Dedifferentiated amniotic fluid mesenchymal stem cell (primary cell): Measurements from ENCODE around the gene TOGARAM2.
A peak's percentile ranks its signal among the peaks of the same experiment; 100 is the strongest.

Experiments
- DNase-seq: peaks from one replicate; pipeline ENCODE4 v3.0.0-alpha.2; 2016; ENCODE audit errors: extremely low spot score

TOGARAM2 gene

GRCh38 chr2:29053223-29053622 is 72.1 kb downstream of the TOGARAM2 start:
- no peak for DNase-seq

GRCh38 chr2:29053670-29054400 is 72.7 kb downstream of the TOGARAM2 start:
- no peak for DNase-seq

DNA sequence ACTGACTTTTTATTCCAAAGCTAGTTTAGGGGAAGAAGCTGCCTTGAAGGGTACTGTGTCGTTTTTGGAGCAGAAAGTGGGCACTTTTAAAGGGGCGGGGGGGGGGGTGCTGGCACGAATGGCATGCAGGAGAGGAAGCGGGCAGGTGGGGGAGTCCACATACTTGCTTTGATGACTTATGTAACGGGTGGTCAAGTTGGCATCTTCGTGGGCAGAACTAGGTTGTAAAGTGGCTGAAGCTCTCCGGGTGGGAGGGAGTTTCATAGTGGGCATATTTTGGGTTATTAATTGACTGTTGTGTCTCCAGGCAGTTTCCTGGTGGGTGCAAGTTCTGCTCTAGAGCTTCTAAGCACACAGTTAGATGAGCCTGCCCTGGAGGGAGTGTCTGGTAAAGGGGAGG is 73.3 kb downstream of the TOGARAM2 start:
- DNase-seq = no peak

- no peak for DNase-seq
Observed at GRCh38 chr2:29055601-29056000, 74.5 kb downstream of the TOGARAM2 start.

GRCh38 chr2:29056452-29056851 is 75.4 kb downstream of the TOGARAM2 start:
- no peak for DNase-seq

DNA sequence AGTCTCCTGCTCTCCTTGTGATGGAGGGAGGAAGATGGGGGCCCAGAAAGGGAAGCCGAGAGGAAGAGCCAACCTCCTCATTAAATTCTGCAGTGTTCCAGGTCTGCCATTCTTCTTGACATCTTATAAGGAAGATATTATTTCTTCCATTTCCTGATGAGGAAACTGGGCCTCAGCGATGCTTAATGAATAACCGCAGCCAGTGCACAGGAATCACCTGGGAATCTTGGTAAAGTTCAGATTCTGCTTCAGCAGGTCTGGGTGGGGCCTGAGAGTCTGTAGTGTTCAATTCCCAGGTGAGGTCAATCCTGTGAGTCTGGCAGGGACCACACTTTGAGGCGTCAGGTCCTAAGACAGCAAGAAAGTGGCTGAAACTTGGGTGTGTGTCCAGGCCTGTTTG is 75.9 kb downstream of the TOGARAM2 start:
- DNase-seq = no peak

DNA sequence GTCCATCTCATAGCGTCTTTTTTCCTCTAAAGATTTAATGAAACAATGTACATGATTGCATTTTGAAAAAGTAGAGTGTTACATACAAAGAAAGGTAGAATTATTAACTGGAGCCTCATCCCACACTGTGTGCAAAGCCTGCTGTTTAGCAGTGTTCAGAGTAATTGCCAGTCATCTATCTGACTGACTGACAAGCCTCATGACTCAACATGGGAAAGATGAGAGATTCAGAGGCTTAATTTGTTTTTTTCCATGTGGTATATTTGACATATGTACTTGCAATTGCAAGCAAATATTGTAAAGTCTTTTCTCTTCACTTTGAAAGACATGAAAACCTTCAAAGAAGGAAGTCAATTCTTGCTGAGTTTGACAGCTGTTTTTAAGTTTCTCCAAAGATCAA is 78.5 kb downstream of the TOGARAM2 start:
- no peak for DNase-seq

DNA sequence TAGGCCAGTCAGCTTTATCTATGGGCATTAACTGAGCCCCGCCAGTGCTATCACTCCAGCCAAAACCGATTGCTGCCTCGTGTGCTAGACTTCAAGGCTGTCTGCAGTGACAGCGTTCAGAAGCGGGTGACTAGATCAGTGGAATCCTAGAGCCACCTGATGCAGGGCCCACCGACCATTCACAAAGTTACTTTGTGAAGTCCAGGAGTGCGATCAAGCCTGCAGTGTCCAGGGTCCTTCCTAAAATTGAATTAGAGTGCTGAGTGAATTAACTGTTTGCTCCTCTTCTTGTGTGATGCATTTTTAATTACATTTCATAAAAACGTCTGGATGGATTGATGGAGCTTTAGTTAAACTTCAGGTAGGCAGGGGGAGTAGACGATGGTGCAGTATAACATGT is 79.3 kb downstream of the TOGARAM2 start:
- no peak for DNase-seq

DNA sequence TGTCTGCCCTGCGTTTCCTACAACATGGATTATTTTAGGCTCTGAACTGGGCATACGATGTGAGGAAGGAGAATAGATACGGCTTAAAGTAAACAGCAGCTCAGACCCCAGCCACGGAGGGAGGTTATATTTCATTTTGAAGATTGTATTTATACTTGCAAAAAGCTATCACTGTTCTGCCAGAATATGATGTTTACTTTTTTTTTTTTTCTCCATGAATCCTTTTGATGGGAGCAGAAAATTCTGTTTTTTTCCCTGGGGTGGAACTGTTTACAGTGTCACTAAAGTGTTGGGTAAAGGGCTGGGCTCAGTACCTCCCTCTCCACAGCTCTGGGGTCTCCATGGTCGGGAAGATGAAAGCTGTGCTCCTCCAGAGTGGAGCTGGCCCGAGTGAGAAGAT is 80.1 kb downstream of the TOGARAM2 start:
- DNase-seq = no peak

GRCh38 chr2:29061616-29062015 is 80.5 kb downstream of the TOGARAM2 start:
- DNase-seq = no peak

DNA sequence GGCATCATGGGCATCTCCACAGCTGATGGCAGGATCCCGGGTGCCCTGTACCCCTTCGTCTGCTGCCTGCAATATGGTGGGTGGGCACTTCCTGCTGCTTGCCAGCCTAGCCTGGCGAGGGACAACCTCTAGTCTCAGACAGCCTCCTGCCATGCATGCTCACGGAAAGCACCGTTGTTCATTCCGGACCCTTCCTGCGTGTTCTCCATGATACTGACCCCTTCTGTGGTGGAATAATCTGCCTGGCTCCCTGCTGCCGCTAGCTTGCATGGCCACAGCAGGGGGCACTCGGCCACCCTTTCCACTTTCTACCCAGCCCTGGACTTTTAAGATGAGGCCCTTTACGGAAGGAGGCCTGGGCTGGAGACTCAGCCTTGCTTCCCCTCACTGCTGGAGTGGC is 81.3 kb downstream of the TOGARAM2 start:
- DNase-seq = no peak

- no peak for DNase-seq
Observed at GRCh38 chr2:29063056-29063455, 82.0 kb downstream of the TOGARAM2 start.

- DNase-seq = peak; percentile 70
Observed at GRCh38 chr2:29063646-29064345, 82.7 kb downstream of the TOGARAM2 start.

DNA sequence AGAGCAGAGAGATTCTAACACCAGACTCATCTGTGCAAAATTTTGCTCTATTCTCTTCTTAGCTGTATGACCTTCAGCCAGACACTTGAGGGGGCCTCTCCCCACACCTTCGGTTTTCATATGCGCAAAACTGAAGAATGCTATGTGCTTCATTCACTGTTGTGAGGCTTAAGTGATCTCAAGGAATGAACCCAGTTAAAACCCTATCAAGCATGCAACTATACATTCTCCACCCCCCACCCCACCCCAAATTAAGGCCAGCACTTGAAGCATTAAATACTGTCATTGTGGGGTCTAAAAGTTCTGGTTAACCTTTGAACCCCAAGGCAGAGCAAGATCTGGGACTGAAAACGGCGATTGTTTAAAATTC is 83.2 kb downstream of the TOGARAM2 start:
- DNase-seq = no peak

GRCh38 chr2:29064746-29065067 is 83.6 kb downstream of the TOGARAM2 start:
- DNase-seq = no peak

GRCh38 chr2:29065068-29065811 is 84.1 kb downstream of the TOGARAM2 start:
- no peak for DNase-seq

- peak; percentile 20 for DNase-seq
Observed at GRCh38 chr2:29066271-29066860, 85.3 kb downstream of the TOGARAM2 start.

GRCh38 chr2:29066997-29067605 is 86.0 kb downstream of the TOGARAM2 start:
- no peak for DNase-seq

DNA sequence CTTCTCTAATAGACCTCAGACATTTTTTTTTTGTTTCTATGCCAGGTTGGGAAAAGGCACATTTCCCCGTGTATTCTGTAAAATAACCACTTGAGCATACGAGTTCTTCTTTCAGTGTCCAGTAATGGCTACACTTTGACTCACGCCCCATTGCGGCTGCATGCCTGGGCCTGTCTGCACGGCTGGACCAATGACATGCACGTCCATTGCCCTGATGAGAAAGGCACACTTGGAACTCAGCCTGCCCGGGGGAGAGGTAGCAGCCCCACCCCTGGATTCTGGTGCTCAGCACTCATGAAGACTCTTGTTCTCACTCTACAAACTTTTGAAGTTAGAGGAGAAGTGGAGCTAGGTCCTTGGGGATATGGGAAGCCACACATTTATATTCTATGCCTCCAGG is 87.4 kb downstream of the TOGARAM2 start:
- DNase-seq = no peak

DNA sequence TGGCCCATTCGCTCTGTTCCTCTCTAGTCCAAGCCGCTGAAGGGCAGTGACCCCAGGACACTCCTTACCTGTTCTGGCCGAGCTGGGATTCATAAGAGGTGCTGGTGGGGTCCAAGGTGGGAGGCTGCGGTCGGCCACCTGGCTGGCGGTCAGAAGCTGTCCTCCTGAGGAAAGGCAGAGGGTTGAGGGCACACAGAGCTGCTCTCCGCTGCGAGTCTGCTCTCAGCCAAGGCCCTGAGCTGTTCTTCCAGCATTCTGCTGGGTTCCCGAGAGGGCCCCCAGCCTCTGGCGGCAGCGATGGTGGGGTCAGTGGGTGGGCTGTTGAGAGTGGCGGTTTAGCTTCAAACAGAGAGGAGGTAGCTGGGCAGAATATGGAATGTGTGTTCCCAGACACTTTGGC is 89.4 kb downstream of the TOGARAM2 start:
- no peak for DNase-seq

DNA sequence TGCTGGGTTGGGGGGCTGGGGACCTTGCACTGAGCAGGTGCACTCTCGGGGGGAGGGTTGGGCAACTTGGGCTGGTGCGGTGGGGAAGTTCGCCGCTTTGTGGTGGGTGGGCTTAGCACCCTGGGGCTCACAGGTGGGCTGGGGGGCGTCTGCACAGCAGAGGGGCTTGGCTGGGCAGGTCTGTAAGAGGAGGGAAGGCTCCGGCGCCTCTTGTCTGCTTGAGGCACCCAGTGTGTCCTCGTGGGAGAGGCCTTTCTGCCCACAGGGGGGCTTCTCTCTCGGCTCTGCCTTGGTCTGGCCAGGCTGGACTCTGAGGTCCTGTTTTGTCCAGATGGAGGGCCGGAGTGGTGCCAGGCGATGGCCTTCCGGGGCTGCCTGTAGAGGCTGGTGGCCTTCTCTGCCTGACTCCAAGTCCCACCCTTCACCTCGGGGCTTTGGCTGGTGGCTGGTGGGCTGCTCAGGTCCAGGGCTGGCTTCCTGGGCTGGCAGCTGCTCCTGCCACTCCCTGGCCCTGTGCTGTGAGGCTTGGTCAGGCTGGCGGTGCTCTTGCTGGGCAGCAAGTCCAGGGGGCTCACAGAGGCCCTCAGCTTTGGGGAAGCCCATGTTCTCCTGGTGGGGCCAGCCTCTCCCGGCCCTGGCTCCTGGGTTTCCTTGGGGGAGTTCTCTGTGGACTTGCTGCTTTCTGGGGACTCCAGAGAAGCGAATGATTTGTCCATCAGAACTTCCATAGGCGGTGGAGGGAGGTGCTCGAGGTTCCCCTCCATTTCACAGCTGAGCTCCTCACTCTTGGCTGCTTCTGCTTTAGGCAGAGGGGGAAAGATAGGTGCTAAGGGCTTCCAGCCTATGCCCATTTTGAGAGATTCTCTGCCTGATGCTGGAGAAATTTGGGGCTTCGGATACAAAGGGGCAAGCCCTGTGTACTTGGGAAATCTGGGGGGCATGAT is 90.2 kb downstream of the TOGARAM2 start:
- no peak for DNase-seq
